ENCODE measurements around the gene RETREG1.

RETREG1 gene

GRCh38 chr5:16596581-16596940 is 20.2 kb downstream of the RETREG1 start:
- no peak overlapping the region for H4K8ac ChIP-seq (ENCODE audit: low read depth, low read length)
- H3K14ac ChIP-seq (ENCODE audit: low read length), result no peak overlapping the region
- no peak overlapping the region for H3K4me2 ChIP-seq (ENCODE audit: insufficient read depth, low read length, poor library complexity, severe bottlenecking)
- H3K79me1 ChIP-seq (ENCODE audit: low read depth, low read length), result no peaks in the 10 kb centered on the region
- H2BK15ac ChIP-seq (ENCODE audit: low read length), result no peak overlapping the region
- H4K91ac ChIP-seq (ENCODE audit: low read depth, low read length, poor library complexity), result no peak overlapping the region
- no peak overlapping the region for H3K18ac ChIP-seq (ENCODE audit: low read length)
- no peak overlapping the region for H2BK120ac ChIP-seq (ENCODE audit: low read depth, low read length)
- no peak for DNase-seq (ENCODE audit: low spot score)
- H3K4me1 ChIP-seq (ENCODE audit: control insufficient read depth in 2 of 2, insufficient read depth in 1 of 2, low read depth in 1 of 2, low read length in 2 of 2), result peaks cover 0 to 5% of the 10 kb centered on the region in 2 donors
- no peak overlapping the region for H3K4me3 ChIP-seq (ENCODE audit: low read length in 2 of 2)
- no peaks in the 10 kb centered on the region for H3K9me3 ChIP-seq (replicated peaks in 1 of 2; ENCODE audit: control insufficient read depth in 2 of 2, insufficient read depth in 1 of 2, low read depth in 1 of 2, low read length in 2 of 2)
- H2BK12ac ChIP-seq (ENCODE audit: low read length), result no peak overlapping the region
- no peak overlapping the region for H3K4ac ChIP-seq (ENCODE audit: low read length)
- no peak overlapping the region for H3K9ac ChIP-seq (ENCODE audit: low read depth, low read length, poor library complexity)
- no CpG with 5 or more reads among the region's 5 CpGs for WGBS, 2 donors (ENCODE audit: extremely low coverage in 2 of 2, insufficient read length in 2 of 2, insufficient replicate concordance in 1 of 2)
- no peak overlapping the region for H3K27ac ChIP-seq (replicated peaks; ENCODE audit: low read length)
- H2AK5ac ChIP-seq (ENCODE audit: low read depth, low read length), result no peak overlapping the region
- no peak overlapping the region for H2BK5ac ChIP-seq (ENCODE audit: low read length)
- H2AFZ ChIP-seq (ENCODE audit: low read length), result no peak overlapping the region
- no peaks in the 10 kb centered on the region for H3K36me3 ChIP-seq (replicated peaks in 1 of 2; ENCODE audit: control insufficient read depth in 2 of 2, insufficient read depth in 2 of 2, low read length in 2 of 2)
- H3K27me3 ChIP-seq (ENCODE audit: control insufficient read depth in 3 of 3, insufficient read depth in 3 of 3, low read depth in 1 of 3, low read length in 3 of 3), result peaks cover 0 to under 1% (median 0%) of the 10 kb centered on the region in 3 experiments
- H3K23ac ChIP-seq (ENCODE audit: low read depth, low read length, poor library complexity), result no peak overlapping the region

- Histone ChIP-seq H2BK120ac (ENCODE audit: low read depth, low read length) (no peak overlapping the region), H3K27ac (replicated peaks; ENCODE audit: low read length) (no peak overlapping the region), H3K4ac (ENCODE audit: low read length) (no peak overlapping the region), H3K9me3 (replicated peaks in 1 of 2; ENCODE audit: control insufficient read depth in 2 of 2, insufficient read depth in 1 of 2, low read depth in 1 of 2, low read length in 2 of 2) (no peaks in the 10 kb centered on the region), H3K27me3 (ENCODE audit: control insufficient read depth in 3 of 3, insufficient read depth in 3 of 3, low read depth in 1 of 3, low read length in 3 of 3) (no peaks in the 10 kb centered on the region), H4K8ac (ENCODE audit: low read depth, low read length) (no peak overlapping the region), H3K79me1 (ENCODE audit: low read depth, low read length) (no peaks in the 10 kb centered on the region), H3K4me3 (ENCODE audit: low read length in 2 of 2) (no peak overlapping the region), H2BK15ac (ENCODE audit: low read length) (no peak overlapping the region), H3K4me2 (ENCODE audit: insufficient read depth, low read length, poor library complexity, severe bottlenecking) (no peak overlapping the region), H4K91ac (ENCODE audit: low read depth, low read length, poor library complexity) (no peak overlapping the region), H2BK12ac (ENCODE audit: low read length) (no peak overlapping the region), H3K36me3 (replicated peaks in 1 of 2; ENCODE audit: control insufficient read depth in 2 of 2, insufficient read depth in 2 of 2, low read length in 2 of 2) (no peaks in the 10 kb centered on the region), H3K18ac (ENCODE audit: low read length) (no peak overlapping the region), H2AFZ (ENCODE audit: low read length) (no peak overlapping the region), H3K4me1 (ENCODE audit: control insufficient read depth in 2 of 2, insufficient read depth in 1 of 2, low read depth in 1 of 2, low read length in 2 of 2) (peaks cover 0 to 7% of the 10 kb centered on the region in 2 donors), H2AK5ac (ENCODE audit: low read depth, low read length) (no peak overlapping the region), H2BK5ac (ENCODE audit: low read length) (no peak overlapping the region), H3K23ac (ENCODE audit: low read depth, low read length, poor library complexity) (no peak overlapping the region), H3K14ac (ENCODE audit: low read length) (no peak overlapping the region), H3K9ac (ENCODE audit: low read depth, low read length, poor library complexity) (no peak overlapping the region)
- no CpG with 5 or more reads among the region's 6 CpGs for WGBS, 2 donors (ENCODE audit: extremely low coverage in 2 of 2, insufficient read length in 2 of 2, insufficient replicate concordance in 1 of 2)
- no peak for DNase-seq (ENCODE audit: low spot score)
Observed at GRCh38 chr5:16595881-16596580, 20.8 kb downstream of the RETREG1 start.

- Histone ChIP-seq H3K23ac (ENCODE audit: low read depth, low read length, poor library complexity) (no peak overlapping the region), H3K14ac (ENCODE audit: low read length) (no peak overlapping the region), H2AK5ac (ENCODE audit: low read depth, low read length) (no peak overlapping the region), H2AFZ (ENCODE audit: low read length) (no peak overlapping the region), H3K79me1 (ENCODE audit: low read depth, low read length) (no peaks in the 10 kb centered on the region), H4K8ac (ENCODE audit: low read depth, low read length) (no peak overlapping the region), H2BK120ac (ENCODE audit: low read depth, low read length) (no peak overlapping the region), H3K9ac (ENCODE audit: low read depth, low read length, poor library complexity) (no peak overlapping the region), H3K4me2 (ENCODE audit: insufficient read depth, low read length, poor library complexity, severe bottlenecking) (no peak overlapping the region), H2BK15ac (ENCODE audit: low read length) (no peak overlapping the region), H3K27ac (replicated peaks; ENCODE audit: low read length) (no peak overlapping the region), H2BK12ac (ENCODE audit: low read length) (no peak overlapping the region), H3K18ac (ENCODE audit: low read length) (no peak overlapping the region), H3K4me3 (ENCODE audit: low read length in 2 of 2) (no peak overlapping the region), H3K27me3 (ENCODE audit: control insufficient read depth in 3 of 3, insufficient read depth in 3 of 3, low read depth in 1 of 3, low read length in 3 of 3) (no peaks in the 10 kb centered on the region), H3K9me3 (replicated peaks in 1 of 2; ENCODE audit: control insufficient read depth in 2 of 2, insufficient read depth in 1 of 2, low read depth in 1 of 2, low read length in 2 of 2) (no peaks in the 10 kb centered on the region), H2BK5ac (ENCODE audit: low read length) (no peak overlapping the region), H3K36me3 (replicated peaks in 1 of 2; ENCODE audit: control insufficient read depth in 2 of 2, insufficient read depth in 2 of 2, low read length in 2 of 2) (no peaks in the 10 kb centered on the region), H3K4me1 (ENCODE audit: control insufficient read depth in 2 of 2, insufficient read depth in 1 of 2, low read depth in 1 of 2, low read length in 2 of 2) (peaks cover 0 to 5% of the 10 kb centered on the region in 2 donors), H3K4ac (ENCODE audit: low read length) (no peak overlapping the region), H4K91ac (ENCODE audit: low read depth, low read length, poor library complexity) (no peak overlapping the region)
- no peak for DNase-seq (ENCODE audit: low spot score)
- no CpG with 5 or more reads among the region's 3 CpGs for WGBS, 2 donors (ENCODE audit: extremely low coverage in 2 of 2, insufficient read length in 2 of 2, insufficient replicate concordance in 1 of 2)
Observed at GRCh38 chr5:16593628-16594027, 23.2 kb downstream of the RETREG1 start.

GRCh38 chr5:16593013-16593412 is 23.8 kb downstream of the RETREG1 start:
- Histone ChIP-seq H2BK12ac (ENCODE audit: low read length) (no peak overlapping the region), H3K9me3 (replicated peaks in 1 of 2; ENCODE audit: control insufficient read depth in 2 of 2, insufficient read depth in 1 of 2, low read depth in 1 of 2, low read length in 2 of 2) (no peaks in the 10 kb centered on the region), H3K4me3 (ENCODE audit: low read length in 2 of 2) (no peak overlapping the region), H3K18ac (ENCODE audit: low read length) (no peak overlapping the region), H2BK5ac (ENCODE audit: low read length) (no peak overlapping the region), H3K79me1 (ENCODE audit: low read depth, low read length) (no peaks in the 10 kb centered on the region), H4K8ac (ENCODE audit: low read depth, low read length) (no peak overlapping the region), H3K9ac (ENCODE audit: low read depth, low read length, poor library complexity) (no peak overlapping the region), H3K23ac (ENCODE audit: low read depth, low read length, poor library complexity) (no peak overlapping the region), H3K27ac (replicated peaks; ENCODE audit: low read length) (no peak overlapping the region), H3K4me2 (ENCODE audit: insufficient read depth, low read length, poor library complexity, severe bottlenecking) (no peak overlapping the region), H3K4me1 (ENCODE audit: control insufficient read depth in 2 of 2, insufficient read depth in 1 of 2, low read depth in 1 of 2, low read length in 2 of 2) (peaks cover 0 to 5% of the 10 kb centered on the region in 2 donors), H4K91ac (ENCODE audit: low read depth, low read length, poor library complexity) (no peak overlapping the region), H2BK15ac (ENCODE audit: low read length) (no peak overlapping the region), H2BK120ac (ENCODE audit: low read depth, low read length) (no peak overlapping the region), H3K4ac (ENCODE audit: low read length) (no peak overlapping the region), H3K14ac (ENCODE audit: low read length) (no peak overlapping the region), H2AK5ac (ENCODE audit: low read depth, low read length) (no peak overlapping the region), H3K27me3 (ENCODE audit: control insufficient read depth in 3 of 3, insufficient read depth in 3 of 3, low read depth in 1 of 3, low read length in 3 of 3) (no peaks in the 10 kb centered on the region), H3K36me3 (replicated peaks in 1 of 2; ENCODE audit: control insufficient read depth in 2 of 2, insufficient read depth in 2 of 2, low read length in 2 of 2) (no peaks in the 10 kb centered on the region), H2AFZ (ENCODE audit: low read length) (no peak overlapping the region)
- no peak for DNase-seq (ENCODE audit: low spot score)
- no CpG with 5 or more reads among the region's 4 CpGs for WGBS, 2 donors (ENCODE audit: extremely low coverage in 2 of 2, insufficient read length in 2 of 2, insufficient replicate concordance in 1 of 2)
